ENCODE results near the gene PDHX.

Gene PDHX

DNA sequence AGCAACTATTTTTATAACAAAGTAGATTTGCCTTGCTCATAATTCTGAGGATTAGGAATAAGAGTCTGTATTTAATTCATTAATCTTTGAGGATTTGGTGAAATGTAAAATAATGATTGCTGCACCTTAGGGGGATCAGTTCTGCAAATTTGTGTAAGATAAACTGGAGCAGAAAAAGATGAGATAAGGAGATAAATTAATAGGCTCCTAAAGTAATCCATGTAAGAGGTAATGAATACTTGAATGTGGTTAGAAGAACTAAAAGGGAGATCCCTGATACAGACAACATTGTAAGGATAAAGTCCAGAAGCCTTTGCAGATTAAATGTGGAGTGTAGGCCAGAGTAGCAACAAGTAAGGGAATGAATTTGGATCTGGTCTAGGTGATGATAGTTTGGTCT lies 45.6 kb downstream of the PDHX start:
- ATAC-seq (ENCODE audit: insufficient read depth, low read depth) (no peak), DNase-seq (no peak)
- TF ChIP-seq CTCF (IDR thresholded peaks at IDR 0.05; ENCODE audit: borderline replicate concordance, extremely low read depth, low read length, poor library complexity, severe bottlenecking) (no peak), EZH2 (IDR thresholded peaks at IDR 0.05; ENCODE audit: borderline replicate concordance, low read depth, low read length, severe bottlenecking) (no peak)
- Histone ChIP-seq H4K20me1 (ENCODE audit: insufficient read depth, low read length) (no peaks in the 10 kb centered on the region), H3K4me1 (ENCODE audit: insufficient read depth, low read length) (no peaks in the 10 kb centered on the region), H2AFZ (ENCODE audit: low read depth, low read length) (no peak overlapping the region), H3K9me3 (ENCODE audit: insufficient read depth, low read length, severe bottlenecking) (no peaks in the 10 kb centered on the region), H3K9ac (ENCODE audit: low read depth, low read length) (no peak overlapping the region), H3K27ac (ENCODE audit: low read length) (no peak overlapping the region), H3K36me3 (ENCODE audit: insufficient read depth, low read length) (peaks cover 34% of the 10 kb centered on the region; the same call in 1 of the 2 replicates), H3K79me2 (ENCODE audit: insufficient read depth, low read length) (no peaks in the 10 kb centered on the region), H3K27me3 (ENCODE audit: insufficient read depth, low read length, poor library complexity) (no peaks in the 10 kb centered on the region), H3K4me2 (ENCODE audit: insufficient read depth, low read length) (no peak overlapping the region), H3K4me3 (ENCODE audit: low read depth in 1 of 2, low read length in 2 of 2) (no peak overlapping the region)

GRCh38 chr11:34963351-34963750 lies 46.9 kb downstream of the PDHX start:
- ATAC-seq (ENCODE audit: insufficient read depth, low read depth) (no peak), DNase-seq (no peak)
- Histone ChIP-seq H3K27ac (ENCODE audit: low read length) (no peak overlapping the region), H3K27me3 (ENCODE audit: insufficient read depth, low read length, poor library complexity) (no peaks in the 10 kb centered on the region), H3K4me2 (ENCODE audit: insufficient read depth, low read length) (no peak overlapping the region), H3K9ac (ENCODE audit: low read depth, low read length) (no peak overlapping the region), H3K79me2 (ENCODE audit: insufficient read depth, low read length) (no peaks in the 10 kb centered on the region), H3K9me3 (ENCODE audit: insufficient read depth, low read length, severe bottlenecking) (no peaks in the 10 kb centered on the region), H3K4me1 (ENCODE audit: insufficient read depth, low read length) (no peaks in the 10 kb centered on the region), H3K36me3 (ENCODE audit: insufficient read depth, low read length) (peaks cover 39% of the 10 kb centered on the region; the same call in 1 of the 2 replicates), H4K20me1 (ENCODE audit: insufficient read depth, low read length) (no peaks in the 10 kb centered on the region), H2AFZ (ENCODE audit: low read depth, low read length) (no peak overlapping the region), H3K4me3 (ENCODE audit: low read depth in 1 of 2, low read length in 2 of 2) (no peak overlapping the region)
- no peak for TF ChIP-seq EZH2 (IDR thresholded peaks at IDR 0.05; ENCODE audit: borderline replicate concordance, low read depth, low read length, severe bottlenecking)
- no peak for TF ChIP-seq CTCF (IDR thresholded peaks at IDR 0.05; ENCODE audit: borderline replicate concordance, extremely low read depth, low read length, poor library complexity, severe bottlenecking)

GRCh38 chr11:34964610-34965331 lies 48.4 kb downstream of the PDHX start:
- TF ChIP-seq EZH2 (IDR thresholded peaks at IDR 0.05; ENCODE audit: borderline replicate concordance, low read depth, low read length, severe bottlenecking) (no peak), CTCF (IDR thresholded peaks at IDR 0.05; ENCODE audit: borderline replicate concordance, extremely low read depth, low read length, poor library complexity, severe bottlenecking) (no peak)
- ATAC-seq (ENCODE audit: insufficient read depth, low read depth) (no peak), DNase-seq (no peak)
- H3K9me3 ChIP-seq (ENCODE audit: insufficient read depth, low read length, severe bottlenecking): no peaks in the 10 kb centered on the region
- H2AFZ ChIP-seq (ENCODE audit: low read depth, low read length): no peak overlapping the region
- H3K36me3 ChIP-seq (ENCODE audit: insufficient read depth, low read length): peaks cover 40% of the 10 kb centered on the region
- no peak overlapping the region for H3K4me2 ChIP-seq (ENCODE audit: insufficient read depth, low read length)
- H3K9ac ChIP-seq (ENCODE audit: low read depth, low read length): no peak overlapping the region
- H3K27me3 ChIP-seq (ENCODE audit: insufficient read depth, low read length, poor library complexity): no peaks in the 10 kb centered on the region
- no peak overlapping the region for H3K27ac ChIP-seq (ENCODE audit: low read length)
- no peak overlapping the region for H3K4me3 ChIP-seq (ENCODE audit: low read depth in 1 of 2, low read length in 2 of 2)
- H3K79me2 ChIP-seq (ENCODE audit: insufficient read depth, low read length): no peaks in the 10 kb centered on the region
- H4K20me1 ChIP-seq (ENCODE audit: insufficient read depth, low read length): no peaks in the 10 kb centered on the region
- no peaks in the 10 kb centered on the region for H3K4me1 ChIP-seq (ENCODE audit: insufficient read depth, low read length)

All from DND-41 (cell line).